ENCODE data around the gene TAF8. TPM values are rescaled to one million over a fixed set of nuclear protein-coding genes. Genes with fewer than 3 reads are reported as not detected.
"Not testable (repeated sequence)": the region's sequence is repeated elsewhere in the genome, so short reads cannot be mapped to it uniquely, and the experiment has no call there.

TAF8 gene, protein sequence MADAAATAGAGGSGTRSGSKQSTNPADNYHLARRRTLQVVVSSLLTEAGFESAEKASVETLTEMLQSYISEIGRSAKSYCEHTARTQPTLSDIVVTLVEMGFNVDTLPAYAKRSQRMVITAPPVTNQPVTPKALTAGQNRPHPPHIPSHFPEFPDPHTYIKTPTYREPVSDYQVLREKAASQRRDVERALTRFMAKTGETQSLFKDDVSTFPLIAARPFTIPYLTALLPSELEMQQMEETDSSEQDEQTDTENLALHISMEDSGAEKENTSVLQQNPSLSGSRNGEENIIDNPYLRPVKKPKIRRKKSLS
- 10 to 100 TPM; 10.3 to 16.3 (median 14.4) TPM for polyA plus RNA-seq (ENCODE audit: insufficient read length in 10 of 10)
- long read RNA-seq, donor 1, partial matches to known transcripts: 0 of 2 reads
- long read RNA-seq, donor 1, other reads (novel, unspliced or antisense): 0 of 2 reads
- long read RNA-seq, donor 2, partial matches to known transcripts: 0 of 1 reads
- long read RNA-seq, donor 2, other reads (novel, unspliced or antisense): 0 of 1 reads
- long read RNA-seq, donor 3: 0 reads
- long read RNA-seq, donor 4, full-length matches to known transcripts: 2 of 2 reads
- long read RNA-seq, donor 4, partial matches to known transcripts: 0 of 2 reads
- long read RNA-seq, donor 4, other reads (novel, unspliced or antisense): 0 of 2 reads
- long read RNA-seq, donor 5, full-length matches to known transcripts: 4 of 4 reads
- long read RNA-seq, donor 5, partial matches to known transcripts: 0 of 4 reads
- long read RNA-seq, donor 5, other reads (novel, unspliced or antisense): 0 of 4 reads
- long read RNA-seq, donor 6, partial matches to known transcripts: 8 of 10 reads
- long read RNA-seq, donor 6, other reads (novel, unspliced or antisense): 0 of 10 reads
- long read RNA-seq, donor 7, partial matches to known transcripts: 0 of 1 reads
- long read RNA-seq, donor 7, other reads (novel, unspliced or antisense): 0 of 1 reads
- long read RNA-seq, donor 8: 0 reads
- long read RNA-seq, donor 9, partial matches to known transcripts: 0 of 1 reads
- long read RNA-seq, donor 9, other reads (novel, unspliced or antisense): 0 of 1 reads

DNA sequence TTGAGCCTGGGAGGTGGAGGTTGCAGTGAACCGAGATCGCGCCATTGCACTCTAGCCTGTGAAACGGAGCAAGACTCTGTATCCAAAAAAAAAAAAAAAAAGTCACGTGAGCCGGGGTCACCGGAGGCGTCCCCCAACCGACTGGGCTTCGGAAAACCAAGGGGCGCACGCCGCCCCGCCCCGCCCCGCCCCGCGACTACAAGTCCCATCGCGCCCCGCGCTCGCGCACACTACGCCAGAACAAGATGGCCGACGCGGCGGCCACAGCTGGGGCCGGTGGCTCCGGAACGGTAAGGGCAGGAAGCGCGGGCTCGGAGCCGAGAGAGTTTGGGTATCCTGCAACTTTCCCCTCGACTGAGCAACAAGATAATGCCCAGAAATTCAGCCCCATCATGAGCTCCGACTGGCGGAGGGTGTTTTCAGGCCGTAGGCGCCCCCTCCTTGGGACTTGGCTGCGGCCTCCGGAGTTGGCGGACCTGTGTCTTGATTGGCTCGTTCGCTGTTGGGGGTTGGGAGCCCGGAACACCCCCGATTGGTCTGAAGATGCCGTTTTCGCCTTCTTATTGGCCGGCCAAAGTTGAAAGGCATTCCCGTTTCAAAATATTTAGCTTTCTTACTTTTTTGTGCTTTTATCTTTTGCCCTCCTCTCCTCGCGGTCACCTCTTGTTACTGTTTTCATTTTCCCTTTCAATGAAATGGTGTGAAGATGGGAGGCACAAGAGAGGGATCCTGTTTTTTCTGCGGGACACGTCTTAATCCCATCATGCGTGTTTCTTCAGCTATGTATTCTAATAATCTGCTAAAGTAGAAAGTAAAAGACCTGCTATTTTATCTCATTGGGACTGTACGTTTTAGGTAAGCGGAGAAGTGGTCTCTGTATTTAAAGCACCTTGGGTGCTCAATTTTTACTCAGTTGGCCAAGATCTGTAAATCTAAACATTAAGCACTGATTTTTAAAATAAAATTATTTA is at the start of gene TAF8:
Gene TAF8 (plus strand): TSS at position 228 of the 971 bp plus-strand sequence. CDS start 18 bp downstream, at position 246.
- DNase-seq: peak; percentile 92 to 98 (median 93)

DNA sequence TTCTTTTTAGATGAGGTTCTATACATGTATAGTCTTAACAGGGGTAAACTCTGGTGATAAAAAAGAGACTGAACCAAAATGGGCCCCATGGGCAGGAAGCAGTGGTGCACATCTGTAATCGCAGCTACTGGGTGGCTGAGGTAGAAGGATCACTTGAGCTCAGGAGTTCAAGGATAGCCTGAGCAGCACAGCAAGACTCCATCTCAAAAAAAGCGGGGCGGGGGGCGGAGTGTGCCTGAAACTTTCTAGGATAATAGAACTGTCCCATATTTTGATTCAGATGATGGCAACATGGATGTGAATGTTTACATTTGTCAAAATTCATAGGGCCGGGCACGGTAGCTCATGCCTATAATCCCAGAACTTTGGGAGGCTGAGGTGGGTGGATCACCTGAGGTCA is 48.8 kb upstream of the TAF8 start:
- DNase-seq: no peak

DNA sequence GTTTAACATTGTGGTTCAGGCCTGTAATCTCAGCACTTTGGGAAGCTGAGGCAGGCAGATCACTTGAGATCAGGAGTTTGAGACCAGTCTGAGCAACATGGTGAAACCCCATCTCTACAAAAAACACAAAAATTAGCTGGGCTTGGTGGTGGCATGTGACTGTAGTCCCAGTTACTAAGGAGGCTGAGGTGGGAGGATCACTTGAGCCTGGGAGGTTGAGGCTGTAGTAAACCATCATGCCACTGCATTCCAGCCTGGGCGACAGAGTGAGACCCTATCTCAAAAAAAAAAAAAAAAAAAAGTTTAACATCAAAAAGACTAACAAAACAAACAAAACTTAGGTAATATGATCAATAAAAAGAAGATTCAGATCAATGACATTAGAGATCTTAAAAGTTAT is 46.7 kb upstream of the TAF8 start:
- DNase-seq: not testable (repeated sequence)

DNA sequence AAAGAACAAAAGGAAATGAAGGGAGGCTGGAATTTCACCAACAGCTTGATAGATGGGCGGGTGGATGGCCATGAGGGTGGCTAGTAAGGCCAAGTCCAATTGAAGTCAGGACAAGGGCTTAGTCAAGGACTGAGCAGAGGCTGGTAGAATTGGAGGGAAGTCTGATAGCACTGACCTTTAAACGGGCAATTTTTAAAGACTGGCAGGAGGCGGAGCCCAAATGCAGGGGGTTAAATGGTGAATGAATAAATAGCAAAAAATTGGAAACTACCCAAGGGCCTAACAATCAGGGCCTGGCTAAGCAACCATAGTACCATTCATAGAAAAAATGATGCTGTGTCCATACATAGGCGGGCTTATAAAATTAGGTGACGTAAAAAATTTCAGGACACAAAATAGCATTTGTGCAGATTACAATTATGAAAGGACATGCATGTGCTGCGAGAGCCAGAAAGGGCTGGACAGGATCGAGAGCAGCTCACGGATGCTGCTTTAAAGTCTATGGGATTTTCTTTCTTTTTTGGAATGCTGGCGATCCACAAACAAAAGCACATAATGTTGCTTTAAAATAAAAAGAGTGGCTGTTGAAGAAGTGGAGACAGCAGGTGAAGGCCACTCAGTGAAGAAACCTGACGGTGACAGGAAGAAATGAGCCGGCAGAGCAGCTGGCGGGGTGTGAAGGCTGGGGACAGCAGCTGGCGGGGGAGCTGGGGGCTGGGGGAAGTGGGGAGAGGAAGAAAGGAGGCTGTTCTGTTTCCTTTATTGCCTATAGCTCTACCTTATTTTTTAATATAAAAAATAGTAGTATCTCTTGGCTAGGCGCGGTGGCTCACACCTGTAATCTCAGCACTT is 42.8 kb upstream of the TAF8 start:
- peak in 1 of 3 donors; percentile 54 for DNase-seq

DNA sequence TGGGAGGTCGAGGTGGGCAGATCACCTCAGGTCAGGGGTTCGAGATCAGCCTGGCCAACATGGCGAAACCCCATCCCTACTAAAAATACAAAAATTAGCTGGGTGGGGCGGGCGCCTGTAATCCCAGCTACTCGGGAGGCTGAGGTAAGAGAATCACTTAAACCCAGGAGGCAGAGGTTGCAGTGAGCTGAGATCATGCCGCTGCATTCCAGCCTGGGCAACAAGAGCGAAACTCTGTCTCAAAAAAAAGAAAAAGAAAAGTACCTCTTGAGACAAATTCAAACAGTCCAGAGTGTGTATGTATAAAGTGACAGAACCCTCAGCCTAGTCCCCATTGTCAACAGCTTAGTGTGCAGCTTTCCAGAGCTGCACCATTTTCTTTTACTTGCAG is 42.2 kb upstream of the TAF8 start:
- not testable (repeated sequence) for DNase-seq

DNA sequence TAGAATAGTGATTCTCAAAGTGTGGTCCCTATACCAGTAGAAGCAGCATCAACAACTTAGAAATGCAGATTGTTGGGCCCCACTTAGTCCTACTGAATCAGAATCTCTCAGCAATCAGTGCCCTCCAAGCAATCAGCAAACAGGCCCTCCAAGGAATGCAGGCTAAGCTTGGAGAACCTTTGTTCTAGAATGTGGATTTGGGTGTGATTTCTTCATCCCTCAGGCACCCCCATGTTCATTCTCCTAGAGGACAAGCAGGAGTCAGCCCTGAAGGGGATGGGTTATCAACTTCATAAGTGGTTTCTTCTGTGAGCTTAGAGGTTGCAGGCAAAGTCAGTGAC is 40.5 kb upstream of the TAF8 start:
- DNase-seq: peak in 1 of 3 donors; percentile 15

DNA sequence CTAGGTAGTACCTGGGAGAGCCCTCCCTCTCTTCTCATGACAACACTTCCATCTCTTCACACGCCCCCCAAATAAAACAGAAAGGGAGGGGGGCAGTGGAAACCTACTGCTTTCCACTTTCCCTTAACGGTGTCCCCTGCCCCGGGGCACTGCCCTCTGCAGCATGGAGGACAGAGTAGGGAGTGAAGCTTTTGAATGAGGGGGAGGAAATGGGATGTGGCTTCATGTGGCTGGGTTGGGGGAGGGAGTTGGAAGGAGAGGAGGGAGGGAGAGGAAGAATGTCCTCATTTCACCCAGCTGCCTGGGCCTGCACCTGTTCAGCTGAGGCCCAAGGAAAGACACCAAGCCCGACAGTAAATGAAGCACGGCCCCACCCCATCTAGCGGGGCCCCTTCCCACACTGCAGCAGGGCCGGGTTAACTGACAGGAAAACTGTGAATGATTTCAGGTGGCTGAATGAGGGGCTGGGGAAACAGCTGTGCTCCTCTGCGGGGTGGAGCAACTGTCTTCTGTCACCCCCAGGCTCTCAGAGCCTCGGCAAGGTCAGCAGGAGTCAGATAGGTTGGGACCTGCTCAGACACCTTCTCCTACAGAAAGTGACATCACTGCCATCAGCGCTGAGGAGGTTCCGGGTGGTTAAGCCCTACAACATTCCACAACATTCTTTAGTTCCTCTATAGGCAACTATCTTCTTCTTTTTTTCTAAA is 40.0 kb upstream of the TAF8 start:
- peak; percentile 53 to 70 (median 64) for DNase-seq

DNA sequence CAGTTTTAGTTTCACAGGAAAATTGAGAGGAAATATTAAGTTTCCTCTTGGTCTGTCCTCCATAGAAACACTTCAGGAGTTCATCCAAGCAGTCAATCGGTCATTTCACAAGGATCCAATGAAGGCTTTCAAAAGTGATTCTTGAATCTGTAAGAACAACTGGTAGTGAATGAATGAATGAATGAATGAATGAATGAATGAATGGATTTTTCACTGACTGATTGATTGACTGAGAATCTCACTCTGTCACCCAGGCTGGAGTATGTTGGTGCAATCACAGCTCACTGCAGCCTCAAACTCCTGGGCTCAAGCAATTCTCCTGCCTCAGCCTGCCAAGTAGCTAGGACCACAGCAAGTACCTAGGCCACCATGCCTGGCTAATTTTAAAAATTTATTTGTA is 39.4 kb upstream of the TAF8 start:
- no peak for DNase-seq

DNA sequence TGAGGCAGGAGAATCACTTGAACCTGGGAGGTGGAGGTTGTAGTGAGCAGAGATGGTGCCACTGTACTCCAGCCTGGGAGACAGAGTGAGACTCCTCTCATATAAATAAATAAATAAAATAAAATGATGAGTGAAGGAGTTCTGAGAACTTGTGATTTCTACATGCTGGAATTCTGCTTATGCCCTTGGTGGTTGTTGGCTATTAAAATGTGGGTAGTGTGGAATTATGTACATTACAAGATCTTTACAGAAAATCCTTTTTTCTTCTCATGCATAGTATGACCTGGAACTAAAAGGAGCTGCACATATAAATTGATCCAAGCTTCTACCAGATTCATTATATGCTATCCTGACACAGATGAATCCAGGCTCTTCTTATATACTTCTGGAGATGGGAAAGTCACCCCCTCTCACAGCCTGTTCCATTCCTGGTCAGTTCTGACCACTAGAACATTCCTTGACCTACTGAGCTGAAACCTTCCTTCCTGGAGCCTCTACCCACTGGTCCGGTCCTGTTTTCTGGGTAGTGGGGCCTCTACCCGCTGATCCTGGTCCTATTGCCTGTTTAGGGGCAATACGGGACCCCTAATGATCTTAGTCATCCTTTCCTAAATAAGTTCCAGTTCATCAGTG is 37.7 kb upstream of the TAF8 start:
- DNase-seq: no peak

DNA sequence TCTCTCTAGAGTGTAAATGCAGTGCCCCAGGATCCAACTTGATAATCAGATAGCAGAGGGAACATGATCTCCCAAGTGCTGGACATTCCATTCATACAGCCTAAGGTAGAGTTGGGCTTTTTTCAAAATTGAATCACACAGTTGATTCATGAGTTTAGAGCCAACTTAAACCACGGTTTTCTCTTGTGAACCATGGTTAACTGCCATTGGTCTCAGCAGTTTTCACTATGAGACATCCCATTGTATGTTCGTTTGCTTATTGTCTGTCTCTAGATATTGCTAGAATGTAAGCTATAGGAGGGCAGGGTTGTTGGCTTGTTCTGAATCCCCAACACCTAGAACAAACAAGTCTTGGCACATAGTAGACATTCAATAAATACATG is 37.2 kb upstream of the TAF8 start:
- no peak for DNase-seq

DNA sequence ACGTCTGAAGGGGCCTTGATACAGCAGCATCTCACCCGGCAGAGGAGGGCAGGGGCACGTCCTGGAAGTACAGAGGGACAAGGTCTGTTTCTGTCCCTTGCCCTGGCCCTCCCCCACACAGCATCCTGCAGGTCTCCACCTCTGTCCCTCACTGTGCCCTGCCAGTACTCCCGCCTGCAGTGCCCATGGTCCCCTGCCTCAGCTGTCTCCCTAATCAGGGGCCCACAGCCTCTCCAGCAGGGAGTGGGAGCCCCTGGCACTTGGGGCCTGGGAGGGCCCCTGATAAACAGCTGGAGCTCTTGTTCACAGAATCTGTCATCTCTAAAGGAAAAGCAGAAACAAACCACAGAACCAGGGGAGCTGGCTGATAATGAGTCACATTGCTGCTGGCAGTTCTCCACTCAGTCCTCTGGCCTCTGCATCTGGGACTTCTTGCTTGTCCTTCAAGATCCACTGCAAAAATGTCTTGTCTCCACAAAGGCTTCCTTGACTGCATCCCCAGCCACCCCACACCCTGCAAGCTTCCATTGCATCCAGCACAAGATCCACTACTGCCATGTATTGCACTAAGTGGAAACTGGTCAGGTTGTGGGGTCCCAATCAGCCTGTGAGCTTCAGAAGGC is 33.2 kb upstream of the TAF8 start:
- no peak for DNase-seq

DNA sequence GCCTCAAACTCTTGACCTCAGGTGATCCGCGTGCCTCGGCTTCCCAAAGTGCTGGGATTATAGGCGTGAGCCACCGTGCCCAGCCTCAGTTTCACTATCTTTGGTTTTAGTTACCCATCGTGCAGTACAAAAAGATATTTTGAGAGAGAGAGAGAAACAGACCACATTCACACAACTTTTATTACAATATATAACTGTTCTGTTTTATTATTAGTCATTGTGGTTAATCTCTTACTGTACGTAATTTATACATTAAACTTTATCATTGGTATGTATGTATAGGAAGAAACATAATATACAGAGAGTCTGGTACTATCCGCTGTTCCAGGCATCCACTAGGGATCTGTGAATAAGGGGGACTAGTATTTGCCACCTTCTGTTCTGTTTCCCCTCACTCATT is 29.4 kb upstream of the TAF8 start:
- DNase-seq: no peak

DNA sequence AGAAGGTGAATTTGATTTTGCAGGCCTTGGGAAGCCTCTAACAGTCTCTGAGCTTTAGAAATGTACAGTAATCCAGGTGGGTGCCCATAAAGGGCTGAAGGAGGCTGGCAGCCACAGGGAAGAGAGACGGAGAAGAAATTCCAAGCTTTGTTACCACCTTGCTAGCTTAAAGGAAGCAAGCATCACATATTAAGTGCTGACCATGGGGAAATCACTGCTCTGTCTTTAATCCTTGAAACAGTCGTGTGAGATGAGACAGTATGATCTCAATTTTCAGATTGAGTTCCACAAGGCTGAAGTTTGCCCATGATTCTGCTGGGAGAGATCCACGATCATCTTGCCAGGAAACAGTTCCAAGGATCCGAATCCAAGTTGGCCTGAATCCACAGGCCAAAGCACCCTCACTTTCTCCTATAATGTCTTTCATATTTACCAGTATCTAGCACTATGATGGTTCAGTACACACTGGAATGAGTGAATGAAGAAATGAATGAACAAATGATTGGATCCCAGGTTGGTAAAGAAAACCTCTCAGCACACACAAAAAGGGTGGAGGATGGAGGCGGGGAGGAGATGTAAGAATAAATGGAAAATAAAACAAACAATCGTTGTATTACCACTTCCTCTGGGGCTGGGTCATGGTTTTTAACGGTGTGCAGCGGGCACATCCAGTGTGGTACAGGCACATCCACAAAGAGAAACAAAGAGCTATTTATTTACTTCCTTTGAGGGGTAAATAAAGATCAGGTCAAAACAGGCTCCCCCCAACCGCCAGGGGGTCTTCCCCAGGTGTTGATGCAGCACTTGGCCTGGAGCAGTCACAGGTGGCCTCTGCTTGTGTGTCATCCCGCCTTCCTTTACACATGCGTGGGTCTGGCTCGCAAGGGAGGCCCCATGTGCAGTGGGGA is 28.2 kb upstream of the TAF8 start:
- no peak for DNase-seq

DNA sequence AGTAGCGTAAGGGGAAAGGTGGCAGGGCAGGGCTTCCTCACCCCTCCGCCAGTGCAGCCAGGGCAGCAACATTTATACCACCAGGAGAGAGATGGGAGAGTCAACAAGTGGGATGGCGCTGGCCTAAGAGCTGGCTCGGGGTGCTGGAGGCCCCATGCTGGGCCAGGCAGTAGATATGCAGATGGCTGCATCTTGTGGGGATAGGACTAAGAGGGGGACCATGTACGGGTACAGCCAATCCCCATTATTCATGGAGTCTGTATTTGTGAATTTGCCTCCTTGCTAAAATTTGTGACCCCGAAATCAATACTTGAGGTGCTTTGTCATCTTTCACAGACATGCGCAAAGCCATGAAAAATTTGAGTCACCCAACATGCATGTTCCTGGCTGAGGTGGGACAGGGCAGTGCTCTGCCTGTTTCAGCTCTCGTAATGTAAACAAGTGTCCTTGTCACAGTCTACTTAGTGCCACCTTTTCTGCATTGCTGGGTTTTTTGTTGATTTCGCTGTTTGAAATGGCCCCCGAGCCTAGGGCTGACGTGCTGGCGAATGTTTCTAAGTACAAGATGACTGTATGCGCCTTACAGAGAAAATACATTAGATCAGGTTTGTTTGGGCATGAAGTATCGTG is 27.5 kb upstream of the TAF8 start:
- no peak for DNase-seq

DNA sequence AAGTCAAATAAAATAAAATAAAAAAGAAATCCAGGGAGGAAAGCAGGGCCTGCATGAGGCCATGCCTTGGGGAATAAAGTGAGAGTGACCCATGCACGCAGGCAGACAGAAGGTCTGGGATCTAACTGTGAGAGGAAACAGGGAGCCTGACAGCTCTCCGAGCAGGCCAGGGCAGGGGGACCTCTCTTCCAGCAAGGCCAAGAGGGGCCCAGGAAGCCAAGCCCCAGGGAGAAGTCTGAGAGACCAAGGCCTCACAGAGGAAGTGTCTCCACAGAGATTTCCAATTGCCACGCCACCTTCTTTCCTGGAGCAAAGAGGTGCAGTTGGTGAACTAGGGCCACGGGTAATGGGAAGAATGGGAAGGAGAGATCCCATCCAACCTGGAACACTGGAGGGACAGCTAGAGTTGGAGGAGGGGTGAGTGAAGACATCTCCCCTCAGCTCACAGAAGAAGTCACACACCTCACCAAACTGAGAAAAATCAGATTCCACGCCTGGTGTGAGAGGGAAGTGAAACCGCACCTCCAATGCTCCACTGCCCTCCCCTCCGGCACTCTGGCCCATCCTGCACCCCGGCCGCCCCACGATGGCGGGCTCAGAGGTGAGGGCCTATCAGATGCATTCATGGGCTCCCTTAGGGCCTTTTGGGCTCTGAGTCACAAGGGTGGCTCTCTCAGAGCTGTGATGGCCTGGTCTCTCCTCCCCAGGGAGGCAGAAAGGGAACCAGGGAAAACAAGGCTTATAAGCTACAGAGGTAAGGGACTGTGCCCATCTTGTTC is 25.1 kb upstream of the TAF8 start:
- DNase-seq: no peak

DNA sequence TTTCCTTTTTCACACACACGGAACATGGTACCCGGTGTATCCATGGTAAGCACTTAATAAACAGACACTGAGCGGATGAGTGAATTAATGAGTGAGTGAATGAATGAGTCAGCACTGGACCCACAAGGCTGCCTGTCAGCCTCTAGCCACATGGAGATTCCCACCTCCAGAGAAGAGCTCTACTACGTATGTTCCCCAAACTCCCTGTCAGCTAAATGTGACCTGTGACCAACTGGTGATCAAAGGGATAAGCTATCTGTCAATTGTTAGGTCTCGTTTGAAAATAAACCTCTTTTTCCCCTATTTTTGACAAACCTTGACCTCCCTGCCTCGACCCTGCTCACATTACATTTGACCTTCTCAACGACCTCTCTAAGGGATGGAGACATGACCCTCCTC is 24.5 kb upstream of the TAF8 start:
- no peak for DNase-seq

Measured in muscle of back (tissue), 13 donors.